Activated CD8-positive, alpha-beta T cell treated with anti-CD3 and anti-CD28 coated beads for 36 hours (primary cell): ENCODE results near the gene ADCY5. TPM values are rescaled to one million over a fixed set of nuclear protein-coding genes. Genes with fewer than 3 reads are reported as not detected.
A peak's percentile ranks its signal among the peaks of the same experiment; 100 is the strongest.
"Not testable (repeated sequence)": the region's sequence is repeated elsewhere in the genome, so short reads cannot be mapped to it uniquely, and the experiment has no call there.

Experiments
- ATAC-seq: fragments of 200-7000 bp; cut with Tn5 transposase; one replicate; pipeline ENCODE4 v1.10.0; 2021; ENCODE audit warnings: mild to moderate bottlenecking, moderate library complexity
- CTCF ChIA-PET: fragments of 350-600 bp; sonication (Branson Sonifier 250); formaldehyde crosslinking; loops from one replicate; lab custom pipeline; 2021; ENCODE audit warnings: antibody characterized with exemption; lab: Charles Lee
- POLR2A ChIA-PET: fragments of 350-600 bp; sonication (Branson Sonifier 250); formaldehyde crosslinking; loops from one replicate; lab custom pipeline; 2021; ENCODE audit warnings: antibody characterized with exemption; lab: Charles Lee
- DNase-seq: peaks from one replicate; pipeline ENCODE4 v3.0.0-alpha.2; 2020
- H3K27ac Mint-ChIP-seq: one replicate; pipeline ENCODE4 v1.8.0; 2021; ENCODE audit warnings: mild to moderate bottlenecking, mixed read lengths
- H3K27me3 Mint-ChIP-seq: one replicate; pipeline ENCODE4 v1.8.0; 2021; ENCODE audit warnings: mixed read lengths
- H3K36me3 Mint-ChIP-seq: one replicate; pipeline ENCODE4 v1.8.0; 2021; ENCODE audit warnings: low read depth, mixed read lengths
- H3K4me1 Mint-ChIP-seq: one replicate; pipeline ENCODE4 v1.8.0; 2021; ENCODE audit warnings: low read depth, mixed read lengths
- H3K4me3 Mint-ChIP-seq: one replicate; pipeline ENCODE4 v1.8.0; 2021; ENCODE audit warnings: mild to moderate bottlenecking, moderate library complexity, mixed read lengths
- H3K9me3 Mint-ChIP-seq: one replicate; pipeline ENCODE4 v1.8.0; 2021; ENCODE audit warnings: mixed read lengths
- intact Hi-C: fragments of 100-400 bp; cut with micrococcal nuclease; formaldehyde crosslinking; loops from one replicate; pipeline ENCODE4 v1.10.0; 2022
- total RNA-seq, 2 experiments: library from RNA; stranded (reverse); gene quantifications; one replicate each; pipeline ENCODE4 v1.2.3, GENCODE V29; 2021
- TF ChIP-seq, protein P1 (sequence below): fragments of 200-600 bp; IDR thresholded peaks from one replicate; pipeline ENCODE4 v1.8.0; 2022; ENCODE audit warnings: antibody characterized with exemption, mild to moderate bottlenecking

The ADCY5 gene
- total RNA-seq, 2 experiments from 2014 or later = not detected

DNA sequence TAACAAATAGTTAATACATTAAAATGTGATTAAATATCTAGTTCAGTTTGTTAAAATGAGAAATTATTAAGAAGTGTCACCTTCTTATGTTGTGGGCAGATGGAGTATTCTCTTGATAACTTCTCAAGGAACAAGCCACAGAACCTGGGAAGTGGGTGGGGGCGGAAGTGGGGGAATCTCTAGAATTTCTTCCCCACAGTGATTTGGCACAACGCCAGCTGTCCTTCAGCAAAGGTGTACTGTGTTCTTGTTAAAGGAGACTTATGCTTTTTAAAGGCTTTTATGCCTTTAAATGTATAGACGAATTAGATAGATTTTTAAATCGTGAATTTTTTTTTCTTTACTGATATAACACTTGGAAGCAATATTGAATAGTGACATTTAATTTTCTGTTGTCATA lies 204.8 kb downstream of the ADCY5 start:
- DNase-seq (peak; percentile 4), ATAC-seq (no peak)
- Mint-ChIP-seq H3K4me3 (no peak overlapping the region), H3K27ac (no peak overlapping the region), H3K9me3 (no peaks in the 10 kb centered on the region), H3K27me3 (no peaks in the 10 kb centered on the region), H3K4me1 (peaks cover 6% of the 10 kb centered on the region), H3K36me3 (peaks cover 38% of the 10 kb centered on the region)
- intact Hi-C loops = no loop called here
- TF ChIP-seq, protein P1, sequence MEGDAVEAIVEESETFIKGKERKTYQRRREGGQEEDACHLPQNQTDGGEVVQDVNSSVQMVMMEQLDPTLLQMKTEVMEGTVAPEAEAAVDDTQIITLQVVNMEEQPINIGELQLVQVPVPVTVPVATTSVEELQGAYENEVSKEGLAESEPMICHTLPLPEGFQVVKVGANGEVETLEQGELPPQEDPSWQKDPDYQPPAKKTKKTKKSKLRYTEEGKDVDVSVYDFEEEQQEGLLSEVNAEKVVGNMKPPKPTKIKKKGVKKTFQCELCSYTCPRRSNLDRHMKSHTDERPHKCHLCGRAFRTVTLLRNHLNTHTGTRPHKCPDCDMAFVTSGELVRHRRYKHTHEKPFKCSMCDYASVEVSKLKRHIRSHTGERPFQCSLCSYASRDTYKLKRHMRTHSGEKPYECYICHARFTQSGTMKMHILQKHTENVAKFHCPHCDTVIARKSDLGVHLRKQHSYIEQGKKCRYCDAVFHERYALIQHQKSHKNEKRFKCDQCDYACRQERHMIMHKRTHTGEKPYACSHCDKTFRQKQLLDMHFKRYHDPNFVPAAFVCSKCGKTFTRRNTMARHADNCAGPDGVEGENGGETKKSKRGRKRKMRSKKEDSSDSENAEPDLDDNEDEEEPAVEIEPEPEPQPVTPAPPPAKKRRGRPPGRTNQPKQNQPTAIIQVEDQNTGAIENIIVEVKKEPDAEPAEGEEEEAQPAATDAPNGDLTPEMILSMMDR = no peak
- CTCF ChIA-PET = no interaction called here
- POLR2A ChIA-PET = no interaction called here

DNA sequence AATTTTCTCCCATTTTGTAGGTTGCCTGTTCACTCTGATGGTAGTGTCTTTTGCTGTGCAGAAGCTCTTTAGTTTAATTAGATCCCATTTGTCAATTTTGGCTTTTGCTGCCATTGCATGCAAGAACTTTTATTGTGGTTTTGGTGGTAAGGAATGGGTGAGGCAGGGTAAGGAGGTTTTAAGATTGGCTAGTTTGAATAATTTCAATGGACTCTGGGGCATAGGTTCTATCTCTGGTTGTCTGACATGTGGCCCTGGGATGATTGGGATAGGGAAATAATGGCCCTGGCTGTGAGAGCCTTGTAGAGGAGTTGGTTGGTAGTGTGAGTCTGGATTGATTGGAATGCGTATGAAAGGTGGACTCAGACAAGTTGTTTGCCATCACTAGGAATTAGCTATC lies 209.1 kb downstream of the ADCY5 start:
- ATAC-seq (no peak), DNase-seq (no peak)
- Mint-ChIP-seq H3K4me1 (peaks cover 9% of the 10 kb centered on the region), H3K27ac (no peak overlapping the region), H3K27me3 (no peaks in the 10 kb centered on the region), H3K9me3 (no peaks in the 10 kb centered on the region), H3K4me3 (no peak overlapping the region), H3K36me3 (peaks cover 32% of the 10 kb centered on the region)
- POLR2A ChIA-PET = no interaction called here
- intact Hi-C loops = no loop called here
- TF ChIP-seq, protein P1 = no peak
- CTCF ChIA-PET = no interaction called here

DNA sequence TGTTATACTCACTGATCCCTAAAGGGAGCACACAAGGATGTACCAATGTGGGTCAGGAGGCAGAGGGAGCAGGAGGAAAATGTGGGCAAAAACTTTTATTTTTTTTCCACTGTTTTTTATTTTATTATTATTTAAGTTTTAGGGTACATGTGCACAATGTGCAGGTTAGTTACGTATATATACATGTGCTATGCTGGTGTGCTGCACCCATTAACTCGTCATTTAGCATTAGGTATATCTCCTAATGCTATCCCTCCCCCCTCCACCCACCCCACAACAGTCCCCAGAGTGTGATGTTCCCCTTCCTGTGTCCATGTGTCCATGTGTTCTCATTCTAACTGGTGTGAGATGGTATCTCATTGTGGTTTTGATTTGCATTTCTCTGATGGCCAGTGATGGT lies 209.7 kb downstream of the ADCY5 start:
- H3K4me1 Mint-ChIP-seq, H3K4me3 Mint-ChIP-seq, CTCF ChIA-PET, H3K27me3 Mint-ChIP-seq, ATAC-seq, intact Hi-C loops, H3K27ac Mint-ChIP-seq, DNase-seq, H3K9me3 Mint-ChIP-seq, POLR2A ChIA-PET: not testable (repeated sequence)
- H3K36me3 Mint-ChIP-seq = peaks cover 34% of the 10 kb centered on the region

DNA sequence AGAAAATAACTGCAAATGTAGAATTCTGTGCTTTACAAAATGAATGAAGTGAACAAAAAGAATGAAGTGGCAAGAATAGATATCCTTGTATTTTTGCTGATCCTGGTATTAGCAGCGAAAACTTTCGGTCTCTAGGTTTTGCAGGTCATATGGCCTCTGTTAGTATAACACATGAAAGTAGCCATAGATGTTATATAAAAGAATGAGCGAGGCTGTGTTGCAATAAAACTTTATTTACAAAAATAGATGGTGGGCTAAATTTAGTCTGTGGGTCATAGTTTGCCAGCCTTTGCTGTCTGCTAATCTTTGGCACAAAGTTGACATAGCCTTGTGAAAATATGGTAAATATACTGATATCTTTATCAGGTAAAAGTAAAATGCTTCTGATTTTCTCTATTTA lies 212.0 kb downstream of the ADCY5 start:
- CTCF ChIA-PET = interaction anchor here (1.5 kb wide), 1 partner anchor 22 kb away, joined by 3 read pairs; no protein-coding TSS in a partner anchor
- Mint-ChIP-seq H3K36me3 (peaks cover 41% of the 10 kb centered on the region), H3K4me1 (peaks cover 6% of the 10 kb centered on the region), H3K27me3 (no peaks in the 10 kb centered on the region), H3K27ac (no peak overlapping the region), H3K9me3 (no peaks in the 10 kb centered on the region), H3K4me3 (no peak overlapping the region)
- TF ChIP-seq, protein P1 = no peak
- DNase-seq = no peak
- intact Hi-C loops = no loop called here
- no peak for ATAC-seq
- POLR2A ChIA-PET = no interaction called here

Other genes with a start within 250 kb of the ADCY5 start
- gene SEC22A, start 247.1 kb downstream of the ADCY5 start, total RNA-seq = 10 to 100 TPM; 13.7 to 14.3 TPM
- 10 to 100 TPM; 25.1 to 26.9 TPM for gene HACD2, start 136.0 kb upstream of the ADCY5 start, total RNA-seq